Prostate gland (tissue), 2 donors: ENCODE data around the gene ABI1.

ENCODE experiments used
- POLR2A ChIP-seq: fragments of 450-650 bp; IDR thresholded peaks from one replicate; pipeline ENCODE4 v1.6.1; 2016; ENCODE audit warnings: antibody characterized with exemption, mild to moderate bottlenecking
- POLR2AphosphoS5 ChIP-seq: sonication (generic); formaldehyde crosslinking; IDR thresholded peaks from one replicate; pipeline ENCODE4 v1.6.1; 2017; ENCODE audit warnings: antibody characterized with exemption
- TF ChIP-seq, protein P1 (sequence below), 4 experiments: fragments of 200-600 bp in 2 of 4; fragments of 450-650 bp in 2 of 4; sonication (generic) in 2 of 4; IDR thresholded peaks; 1 replicate in 3 of 4; 2 replicates in 1 of 4; pipeline ENCODE4 v1.5.1; 2016 to 2019; ENCODE audit warnings: antibody characterized with exemption in 4 of 4, mild to moderate bottlenecking in 2 of 4, moderate library complexity in 2 of 4

- TF ChIP-seq, protein P1, sequence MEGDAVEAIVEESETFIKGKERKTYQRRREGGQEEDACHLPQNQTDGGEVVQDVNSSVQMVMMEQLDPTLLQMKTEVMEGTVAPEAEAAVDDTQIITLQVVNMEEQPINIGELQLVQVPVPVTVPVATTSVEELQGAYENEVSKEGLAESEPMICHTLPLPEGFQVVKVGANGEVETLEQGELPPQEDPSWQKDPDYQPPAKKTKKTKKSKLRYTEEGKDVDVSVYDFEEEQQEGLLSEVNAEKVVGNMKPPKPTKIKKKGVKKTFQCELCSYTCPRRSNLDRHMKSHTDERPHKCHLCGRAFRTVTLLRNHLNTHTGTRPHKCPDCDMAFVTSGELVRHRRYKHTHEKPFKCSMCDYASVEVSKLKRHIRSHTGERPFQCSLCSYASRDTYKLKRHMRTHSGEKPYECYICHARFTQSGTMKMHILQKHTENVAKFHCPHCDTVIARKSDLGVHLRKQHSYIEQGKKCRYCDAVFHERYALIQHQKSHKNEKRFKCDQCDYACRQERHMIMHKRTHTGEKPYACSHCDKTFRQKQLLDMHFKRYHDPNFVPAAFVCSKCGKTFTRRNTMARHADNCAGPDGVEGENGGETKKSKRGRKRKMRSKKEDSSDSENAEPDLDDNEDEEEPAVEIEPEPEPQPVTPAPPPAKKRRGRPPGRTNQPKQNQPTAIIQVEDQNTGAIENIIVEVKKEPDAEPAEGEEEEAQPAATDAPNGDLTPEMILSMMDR (IDR thresholded peaks at IDR 0.05): no peak
- TF ChIP-seq POLR2A (no peak), POLR2AphosphoS5 (no peak)
Observed at GRCh38 chr10:26805567-26806245, 55.1 kb downstream of the ABI1 start.
